HFFc6 (cell line): Measurements from ENCODE around the gene RESF1. TPM values are rescaled to one million over a fixed set of nuclear protein-coding genes. Genes with fewer than 3 reads are reported as not detected.

Source experiments
- DNase-seq: peaks from one replicate; pipeline ENCODE4 v3.0.0-alpha.2; 2018
- H3K27ac Mint-ChIP-seq: 2 replicates; pipeline ENCODE4 v1.8.0; 2020; ENCODE audit warnings: mild to moderate bottlenecking, mixed read lengths
- H3K27me3 Mint-ChIP-seq: 2 replicates; pipeline ENCODE4 v1.8.0; 2021; ENCODE audit warnings: mild to moderate bottlenecking, moderate library complexity, mixed read lengths; ENCODE audit not compliant: insufficient read depth
- H3K36me3 Mint-ChIP-seq: 2 replicates; pipeline ENCODE4 v1.8.0; 2021; ENCODE audit warnings: low read depth, mixed read lengths
- H3K4me1 Mint-ChIP-seq: 2 replicates; pipeline ENCODE4 v1.8.0; 2020; ENCODE audit warnings: low read depth, mixed read lengths
- H3K4me3 Mint-ChIP-seq: 2 replicates; pipeline ENCODE4 v1.8.0; 2020; ENCODE audit warnings: mild to moderate bottlenecking, moderate library complexity, mixed read lengths
- H3K9me3 Mint-ChIP-seq: 2 replicates; pipeline ENCODE4 v1.8.0; 2020; ENCODE audit warnings: mild to moderate bottlenecking, mixed read lengths
- total RNA-seq, 6 experiments: library from RNA; stranded (reverse); fragmentation: NEBNext Ultra II Directional; extraction: Animal tissue kit (Norgen Biotek cat#: 25700); gene quantifications; 2 replicates in 1 of 6; 3 replicates in 5 of 6; pipeline ENCODE4 v1.2.3, GENCODE V29; 2021
- TF ChIP-seq, protein P1 (sequence below): fragments of 200-600 bp; sonication (generic); IDR thresholded peaks from 2 replicates; pipeline ENCODE4 v1.5.0; 2021; ENCODE audit warnings: antibody characterized with exemption, mild to moderate bottlenecking

RESF1 gene
- total RNA-seq, 6 experiments from 2014 or later = 7.0 to 10.1 (median 9.1) TPM

DNA sequence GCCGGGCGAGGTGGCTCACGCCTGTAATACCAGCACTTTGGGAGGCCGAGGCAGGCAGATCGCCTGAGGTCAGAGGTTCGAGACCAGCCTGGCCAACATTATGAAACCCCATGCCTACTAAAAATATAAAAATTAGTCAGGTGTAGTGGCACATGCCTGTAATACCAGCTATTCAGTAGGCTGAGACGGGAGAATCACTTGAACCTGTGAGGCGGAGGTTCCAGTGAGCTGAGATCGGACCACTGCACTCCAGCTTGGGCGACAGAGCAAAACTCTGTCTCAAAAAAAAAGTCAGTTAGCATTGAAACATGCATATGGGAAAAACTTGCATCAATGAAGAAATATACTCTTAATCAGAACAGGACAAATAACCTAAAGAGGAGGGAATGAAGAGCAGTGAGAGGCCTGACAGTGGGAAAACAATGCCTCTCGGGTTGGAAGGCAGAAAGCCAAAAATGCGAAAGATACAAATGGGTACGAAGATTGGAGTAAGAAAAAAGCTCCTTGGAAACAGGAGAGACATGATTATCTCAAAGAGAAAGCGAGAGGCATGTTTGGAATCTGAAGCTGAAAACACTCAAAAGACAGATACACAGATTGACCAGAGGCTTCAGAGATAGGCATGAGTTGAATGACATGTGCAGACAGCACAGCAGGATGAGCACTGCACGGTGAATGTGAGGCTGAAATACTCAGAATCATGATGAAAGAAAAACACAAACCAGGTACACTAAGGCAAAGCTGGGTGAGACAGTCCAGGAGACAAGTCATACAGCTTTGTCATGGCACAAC lies 30.6 kb downstream of the RESF1 start:
- Mint-ChIP-seq H3K9me3 (no peaks in the 10 kb centered on the region), H3K27ac (no peak overlapping the region), H3K27me3 (no peaks in the 10 kb centered on the region), H3K4me3 (no peak overlapping the region), H3K36me3 (peaks cover under 1% of the 10 kb centered on the region; the same call in 1 of the 2 replicates), H3K4me1 (no peaks in the 10 kb centered on the region)
- TF ChIP-seq, protein P1, sequence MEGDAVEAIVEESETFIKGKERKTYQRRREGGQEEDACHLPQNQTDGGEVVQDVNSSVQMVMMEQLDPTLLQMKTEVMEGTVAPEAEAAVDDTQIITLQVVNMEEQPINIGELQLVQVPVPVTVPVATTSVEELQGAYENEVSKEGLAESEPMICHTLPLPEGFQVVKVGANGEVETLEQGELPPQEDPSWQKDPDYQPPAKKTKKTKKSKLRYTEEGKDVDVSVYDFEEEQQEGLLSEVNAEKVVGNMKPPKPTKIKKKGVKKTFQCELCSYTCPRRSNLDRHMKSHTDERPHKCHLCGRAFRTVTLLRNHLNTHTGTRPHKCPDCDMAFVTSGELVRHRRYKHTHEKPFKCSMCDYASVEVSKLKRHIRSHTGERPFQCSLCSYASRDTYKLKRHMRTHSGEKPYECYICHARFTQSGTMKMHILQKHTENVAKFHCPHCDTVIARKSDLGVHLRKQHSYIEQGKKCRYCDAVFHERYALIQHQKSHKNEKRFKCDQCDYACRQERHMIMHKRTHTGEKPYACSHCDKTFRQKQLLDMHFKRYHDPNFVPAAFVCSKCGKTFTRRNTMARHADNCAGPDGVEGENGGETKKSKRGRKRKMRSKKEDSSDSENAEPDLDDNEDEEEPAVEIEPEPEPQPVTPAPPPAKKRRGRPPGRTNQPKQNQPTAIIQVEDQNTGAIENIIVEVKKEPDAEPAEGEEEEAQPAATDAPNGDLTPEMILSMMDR = no peak
- DNase-seq = no peak

DNA sequence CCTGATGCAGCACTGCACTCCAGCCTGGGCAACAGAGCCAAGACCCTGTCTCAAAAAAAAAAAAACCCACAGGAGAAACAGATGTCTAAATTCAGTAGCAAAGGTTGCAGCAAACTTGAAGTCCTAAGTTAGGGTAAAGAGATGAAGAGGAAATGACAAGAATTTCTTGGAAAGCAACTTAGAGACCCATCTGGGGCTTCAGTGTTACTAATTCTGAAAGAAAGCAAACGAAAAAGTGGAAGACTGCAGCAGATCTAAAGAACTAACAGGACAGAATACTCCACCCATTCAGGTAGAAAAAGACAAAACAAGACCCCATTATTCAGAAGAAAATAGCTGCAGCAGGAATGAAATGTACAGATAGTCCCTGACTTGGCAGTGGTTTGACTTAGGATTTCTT lies 31.9 kb downstream of the RESF1 start:
- Mint-ChIP-seq H3K27ac (no peak overlapping the region), H3K27me3 (no peaks in the 10 kb centered on the region), H3K36me3 (no peaks in the 10 kb centered on the region; the same call in 1 of the 2 replicates), H3K4me1 (no peaks in the 10 kb centered on the region), H3K4me3 (no peak overlapping the region), H3K9me3 (no peaks in the 10 kb centered on the region)
- TF ChIP-seq, protein P1 = no peak
- no peak for DNase-seq

DNA sequence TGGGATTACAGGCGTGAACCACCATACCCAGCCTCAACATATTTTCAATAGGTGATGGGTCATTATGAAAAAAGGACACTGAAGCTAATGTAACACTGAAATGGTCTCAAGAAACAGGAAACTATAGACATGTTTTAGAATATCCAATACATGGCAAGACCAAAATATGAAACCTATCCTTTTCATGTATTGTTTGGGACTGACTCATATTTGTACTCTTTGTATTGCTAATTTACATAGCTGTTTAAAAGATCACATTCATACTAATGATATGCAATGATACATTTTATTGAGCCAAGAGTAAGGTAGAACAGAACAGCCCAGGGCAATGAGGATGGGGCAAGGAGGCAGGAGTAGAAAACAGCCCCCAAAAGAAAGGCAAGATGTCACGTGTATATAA lies 32.6 kb downstream of the RESF1 start:
- no peaks in the 10 kb centered on the region for H3K4me1 Mint-ChIP-seq

DNA sequence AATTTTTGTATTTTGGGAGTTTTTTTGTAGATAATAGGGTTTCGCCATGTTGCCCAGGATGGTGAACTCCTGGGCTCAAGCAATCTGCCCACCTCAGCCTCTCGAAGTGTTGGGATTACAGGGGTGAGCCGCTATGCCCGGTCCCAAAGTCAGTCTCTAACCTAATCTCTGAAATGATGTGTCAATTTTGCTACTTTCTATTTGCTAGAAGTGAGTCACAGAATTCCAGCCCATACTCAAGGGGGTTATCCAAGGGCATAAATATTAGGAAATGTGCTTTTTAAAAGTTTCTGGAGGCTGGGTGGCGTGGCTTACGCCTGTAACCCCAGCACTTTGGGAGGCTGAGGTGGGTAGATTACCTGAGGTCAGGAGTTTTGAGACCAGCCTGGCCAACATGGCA lies 40.5 kb downstream of the RESF1 start:
- TF ChIP-seq, protein P1 = no peak
- no peak overlapping the region for H3K4me3 Mint-ChIP-seq
- DNase-seq = no peak
- no peaks in the 10 kb centered on the region for H3K36me3 Mint-ChIP-seq
- H3K9me3 Mint-ChIP-seq = no peaks in the 10 kb centered on the region
- no peaks in the 10 kb centered on the region for H3K4me1 Mint-ChIP-seq
- H3K27me3 Mint-ChIP-seq = no peaks in the 10 kb centered on the region
- no peak overlapping the region for H3K27ac Mint-ChIP-seq

More for the DNA sequence above, 32.6 kb downstream of the RESF1 start:
- Mint-ChIP-seq H3K36me3 (no peaks in the 10 kb centered on the region; the same call in 1 of the 2 replicates), H3K4me3 (no peak overlapping the region), H3K9me3 (no peaks in the 10 kb centered on the region), H3K27me3 (no peaks in the 10 kb centered on the region), H3K27ac (no peak overlapping the region)
- TF ChIP-seq, protein P1 = no peak
- DNase-seq = no peak

DNA sequence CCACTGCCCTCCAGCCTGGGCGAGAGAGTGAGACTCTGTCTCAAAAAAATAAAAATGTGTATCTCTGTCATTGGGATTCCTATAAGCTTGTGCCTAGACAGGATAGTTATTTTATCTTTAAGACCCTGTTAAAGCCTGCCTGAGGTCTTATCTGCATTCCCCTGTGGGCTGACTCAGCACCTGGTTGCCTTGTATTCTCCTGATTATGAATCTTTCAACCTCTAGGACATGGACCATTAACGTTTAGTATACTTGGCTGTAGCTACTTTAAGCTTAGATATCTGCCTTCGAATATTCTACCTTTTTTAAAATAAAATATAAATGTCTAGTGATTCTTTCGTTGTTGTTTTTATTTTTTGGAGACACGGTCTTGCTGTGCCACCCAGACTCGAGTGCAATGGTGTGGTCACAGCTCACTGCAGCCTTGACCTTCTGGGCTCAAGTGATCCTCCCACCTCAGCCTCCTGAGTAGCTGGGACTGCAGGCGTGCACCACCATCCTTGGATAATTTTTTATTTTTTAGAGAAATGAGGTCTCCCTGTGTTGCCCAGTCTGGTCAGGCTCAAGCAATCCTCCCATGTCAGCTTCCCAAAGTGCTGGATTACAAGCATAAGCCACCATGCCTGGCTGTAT lies 41.3 kb downstream of the RESF1 start:
- TF ChIP-seq, protein P1 = no peak
- no peaks in the 10 kb centered on the region for H3K9me3 Mint-ChIP-seq
- DNase-seq = no peak
- H3K36me3 Mint-ChIP-seq = no peaks in the 10 kb centered on the region
- H3K4me3 Mint-ChIP-seq = no peak overlapping the region
- H3K27me3 Mint-ChIP-seq = no peaks in the 10 kb centered on the region
- H3K27ac Mint-ChIP-seq = no peak overlapping the region
- H3K4me1 Mint-ChIP-seq = no peaks in the 10 kb centered on the region
